Measurements from ENCODE around the gene IMMP1L. TPM values are rescaled to one million over a fixed set of nuclear protein-coding genes. Genes with fewer than 3 reads are reported as not detected.

IMMP1L gene
- total RNA-seq, 1 experiment from 2014 or later = 130 TPM

- DNase-seq (ENCODE audit: low read depth) = no peak
These were observed 31.7 kb downstream of the IMMP1L start for GRCh38 chr11:31477528-31478222.

- DNase-seq (ENCODE audit: low read depth) = no peak
These were observed 35.3 kb downstream of the IMMP1L start for GRCh38 chr11:31474083-31474482.

GRCh38 chr11:31464436-31464835, 45.0 kb downstream of the IMMP1L start:
- DNase-seq (ENCODE audit: low read depth) = no peak

GRCh38 chr11:31455177-31455576, 54.2 kb downstream of the IMMP1L start:
- no peak for DNase-seq (ENCODE audit: low read depth)

- no peak for DNase-seq (ENCODE audit: low read depth)
These were observed 58.6 kb downstream of the IMMP1L start for GRCh38 chr11:31450841-31451240.

GRCh38 chr11:31449040-31449439, 60.4 kb downstream of the IMMP1L start:
- no peak for DNase-seq (ENCODE audit: low read depth)

GRCh38 chr11:31445621-31446020, 63.8 kb downstream of the IMMP1L start:
- DNase-seq (ENCODE audit: low read depth) = no peak

- no peak for DNase-seq (ENCODE audit: low read depth)
These were observed 65.6 kb downstream of the IMMP1L start for GRCh38 chr11:31443802-31444201.

- DNase-seq (ENCODE audit: low read depth) = no peak
These were observed 67.3 kb downstream of the IMMP1L start for GRCh38 chr11:31442086-31442485.

GRCh38 chr11:31441296-31441695, 68.1 kb downstream of the IMMP1L start:
- DNase-seq (ENCODE audit: low read depth) = no peak

- DNase-seq (ENCODE audit: low read depth) = no peak
These were observed 71.5 kb downstream of the IMMP1L start for GRCh38 chr11:31437742-31438435.

GRCh38 chr11:31433851-31434250, 75.6 kb downstream of the IMMP1L start:
- DNase-seq (ENCODE audit: low read depth) = no peak

GRCh38 chr11:31424652-31425051, 84.8 kb downstream of the IMMP1L start:
- DNase-seq (ENCODE audit: low read depth) = no peak

- no peak for DNase-seq (ENCODE audit: low read depth)
These were observed 86.7 kb downstream of the IMMP1L start for GRCh38 chr11:31422703-31423102.

GRCh38 chr11:31421820-31422219, 87.6 kb downstream of the IMMP1L start:
- no peak for DNase-seq (ENCODE audit: low read depth)

GRCh38 chr11:31419669-31420068, 89.8 kb downstream of the IMMP1L start:
- no peak for DNase-seq (ENCODE audit: low read depth)

- no peak for DNase-seq (ENCODE audit: low read depth)
These were observed 90.3 kb downstream of the IMMP1L start for GRCh38 chr11:31419138-31419537.

GRCh38 chr11:31417816-31418215, 91.6 kb downstream of the IMMP1L start:
- no peak for DNase-seq (ENCODE audit: low read depth)

- no peak for DNase-seq (ENCODE audit: low read depth)
These were observed 92.1 kb downstream of the IMMP1L start for GRCh38 chr11:31417357-31417756.

GRCh38 chr11:31415435-31415834, 94.0 kb downstream of the IMMP1L start:
- no peak for DNase-seq (ENCODE audit: low read depth)

GRCh38 chr11:31414338-31414737, 95.1 kb downstream of the IMMP1L start:
- DNase-seq (ENCODE audit: low read depth) = no peak

GRCh38 chr11:31412946-31413345, 96.5 kb downstream of the IMMP1L start:
- peak; percentile 52 for DNase-seq (ENCODE audit: low read depth)

- no peak for DNase-seq (ENCODE audit: low read depth)
These were observed 101.2 kb downstream of the IMMP1L start for GRCh38 chr11:31408201-31408600.

GRCh38 chr11:31404614-31405013, 104.8 kb downstream of the IMMP1L start:
- no peak for DNase-seq (ENCODE audit: low read depth)

Data from RPMI7951 (cell line).